IMR-90 (cell line): Measurements from ENCODE around the gene NPB. TPM values are rescaled to one million over a fixed set of nuclear protein-coding genes. Genes with fewer than 3 reads are reported as not detected.

Experiments
- ATAC-seq: fragments of 200-7000 bp; cut with Tn5 transposase; 2 replicates; pipeline ENCODE4 v1.9.1; 2020; ENCODE audit warnings: low read depth, mild to moderate bottlenecking, moderate library complexity
- BruUV-seq: library from RNA; stranded (reverse); fragments of 400-500 nt; replicated peaks from 2 replicates; lab custom pipeline; 2021; lab: Mats Ljungman, UMichigan
- CTCF ChIA-PET: fragments of 300-600 bp; formaldehyde crosslinking; extraction: SDS; loops from one replicate; lab custom pipeline; 2021; ENCODE audit warnings: antibody characterized with exemption; lab: Yijun Ruan, JAX
- POLR2A ChIA-PET: fragments of 300-600 bp; sonication (Branson Sonifier 250); formaldehyde crosslinking; loops from one replicate; lab custom pipeline; 2022; ENCODE audit warnings: antibody characterized with exemption; ENCODE audit not compliant: unreplicated experiment; lab: Charles Lee
- DNase-seq: peaks from one replicate; pipeline ENCODE4 v3.0.0; 2013
- H2AFZ ChIP-seq: replicated peaks from 2 replicates; pipeline ENCODE3; 2013; ENCODE audit warnings: low read length, mild to moderate bottlenecking; ENCODE audit not compliant: poor library complexity
- H2AK5ac ChIP-seq: 2 replicates; pipeline ENCODE4 v1.6.1; 2013; ENCODE audit warnings: low read depth, low read length, inconsistent platforms
- H2AK9ac ChIP-seq: replicated peaks from 2 replicates; pipeline ENCODE3; 2013; ENCODE audit warnings: mild to moderate bottlenecking, low read depth, low read length, moderate library complexity; ENCODE audit not compliant: poor library complexity
- H2BK120ac ChIP-seq: 2 replicates; pipeline ENCODE4 v1.6.1; 2013; ENCODE audit warnings: low read depth, low read length, inconsistent platforms
- H2BK15ac ChIP-seq: 3 replicates; pipeline ENCODE4 v1.6.1; 2013; ENCODE audit warnings: low read depth, low read length, inconsistent platforms
- H2BK20ac ChIP-seq: 2 replicates; pipeline ENCODE4 v1.6.1; 2013; ENCODE audit warnings: low read depth, mild to moderate bottlenecking, inconsistent platforms, low read length, moderate library complexity
- H2BK5ac ChIP-seq: 2 replicates; pipeline ENCODE4 v1.6.1; 2013; ENCODE audit warnings: mild to moderate bottlenecking, low read depth, low read length, inconsistent platforms; ENCODE audit not compliant: poor library complexity, severe bottlenecking
- H3K14ac ChIP-seq: replicated peaks from 2 replicates; pipeline ENCODE4 v1.6.1; 2013; ENCODE audit warnings: low read depth, low read length, inconsistent platforms
- H3K18ac ChIP-seq: 2 replicates; pipeline ENCODE4 v1.6.1; 2013; ENCODE audit warnings: low read depth, low read length, control low read depth
- H3K23ac ChIP-seq: 2 replicates; pipeline ENCODE4 v1.6.1; 2013; ENCODE audit warnings: low read depth, low read length, inconsistent platforms
- H3K27ac ChIP-seq: 2 replicates; pipeline ENCODE4 v1.5.1; 2013; ENCODE audit warnings: mild to moderate bottlenecking, control low read depth, low read length; ENCODE audit not compliant: insufficient read depth
- H3K27me3 ChIP-seq: 2 replicates; pipeline ENCODE4 v1.6.1; 2013; ENCODE audit warnings: low read length; ENCODE audit not compliant: control insufficient read depth, insufficient read depth
- H3K36me3 ChIP-seq: 2 replicates; pipeline ENCODE4 v1.6.1; 2013; ENCODE audit warnings: low read length, mixed read lengths; ENCODE audit not compliant: control insufficient read depth, insufficient read depth
- H3K4ac ChIP-seq: 2 replicates; pipeline ENCODE4 v1.6.1; 2013; ENCODE audit warnings: low read depth, low read length, inconsistent platforms
- H3K4me1 ChIP-seq: 2 replicates; pipeline ENCODE4 v1.6.1; 2013; ENCODE audit warnings: low read length, mixed read lengths; ENCODE audit not compliant: control insufficient read depth, insufficient read depth
- H3K4me2 ChIP-seq: 2 replicates; pipeline ENCODE4 v1.6.1; 2013; ENCODE audit warnings: low read depth, mild to moderate bottlenecking, control low read depth, low read length, moderate library complexity
- H3K4me3 ChIP-seq: 2 replicates; pipeline ENCODE4 v1.5.1; 2013; ENCODE audit warnings: low read depth, mild to moderate bottlenecking, control low read depth, low read length, moderate library complexity; ENCODE audit not compliant: insufficient read depth
- H3K56ac ChIP-seq: 2 replicates; pipeline ENCODE4 v1.6.1; 2013; ENCODE audit warnings: low read length, inconsistent platforms; ENCODE audit not compliant: insufficient read depth; ENCODE audit errors: extremely low read depth
- H3K79me1 ChIP-seq, 2 experiments: 2 replicates each; pipeline ENCODE4 v1.6.1; 2013; ENCODE audit warnings: low read length in 2 of 2, inconsistent platforms in 1 of 2, low read depth in 1 of 2
- H3K9ac ChIP-seq: 2 replicates; pipeline ENCODE4 v1.6.1; 2013; ENCODE audit warnings: low read depth, low read length, control low read depth
- H3K9me1 ChIP-seq: 2 replicates; pipeline ENCODE4 v1.6.1; 2013; ENCODE audit warnings: low read length, inconsistent platforms; ENCODE audit not compliant: insufficient read depth
- H3K9me3 ChIP-seq: 2 replicates; pipeline ENCODE4 v1.6.1; 2013; ENCODE audit warnings: low read length; ENCODE audit not compliant: control insufficient read depth, insufficient read depth
- H4K20me1 ChIP-seq: 2 replicates; pipeline ENCODE4 v1.6.1; 2013; ENCODE audit warnings: low read length, inconsistent platforms; ENCODE audit not compliant: insufficient read depth
- H4K5ac ChIP-seq: 2 replicates; pipeline ENCODE4 v1.6.1; 2013; ENCODE audit warnings: mild to moderate bottlenecking, low read depth, low read length, control low read depth
- H4K8ac ChIP-seq, 2 experiments: 2 replicates each; pipeline ENCODE4 v1.6.1; 2013; ENCODE audit warnings: low read depth in 2 of 2, low read length in 2 of 2, control low read depth in 1 of 2, inconsistent platforms in 1 of 2
- H4K91ac ChIP-seq: 2 replicates; pipeline ENCODE4 v1.6.1; 2013; ENCODE audit warnings: low read depth, low read length, inconsistent platforms; ENCODE audit not compliant: insufficient read depth
- BHLHE40 ChIP-seq: fragments of 150-350 bp; IDR thresholded peaks from 2 replicates; pipeline ENCODE4 v1.6.1; 2016; ENCODE audit warnings: mild to moderate bottlenecking, low read depth, low read length
- MXI1 ChIP-seq: IDR thresholded peaks from 2 replicates; pipeline ENCODE4 v1.6.1; 2012; ENCODE audit warnings: low read depth, mild to moderate bottlenecking, low read length, moderate library complexity, borderline replicate concordance
- POLR2A ChIP-seq: IDR thresholded peaks from 2 replicates; pipeline ENCODE4 v1.6.1; 2012; ENCODE audit warnings: mild to moderate bottlenecking, low read depth, low read length
- WGBS, 2 experiments: methylation state at CpG; one replicate each; pipeline versions ENCODE4 v1.1.5 to v1.1.7; 2013; ENCODE audit warnings: missing lambda C conversion rate in 2 of 2; ENCODE audit not compliant: insufficient read length in 1 of 2; ENCODE audit errors: extremely low coverage in 2 of 2; 5-methylcytosine and 5-hydroxymethylcytosine counted together
- dilution Hi-C: fragments of 300-500 bp; cut with HindIII; formaldehyde crosslinking; loops from one replicate; pipeline ENCODE4 v1.14.3; 2018; ENCODE audit warnings: low sequenced_read_pairs; ENCODE audit not compliant: unreplicated experiment
- in situ Hi-C: fragments of 300-500 bp; cut with MboI; formaldehyde crosslinking; loops from 3 replicates; pipeline ENCODE4 v1.14.3; 2019; ENCODE audit warnings: low sequenced_read_pairs, inconsistent platforms, mixed read lengths
- intact Hi-C: fragments of 100-400 bp; cut with micrococcal nuclease; formaldehyde crosslinking; loops from 2 replicates; pipeline ENCODE4 v1.10.0; 2022
- polyA plus RNA-seq, 3 experiments: library from polyadenylated mRNA; depleted of rRNA; stranded (reverse); fragments of >200 nt; gene quantifications; 2 replicates each; pipeline ENCODE4 v1.2.3, GENCODE V29; 2012; ENCODE audit warnings: low replicate concordance in 1 of 3
- total RNA-seq: library from RNA; depleted of rRNA; stranded (reverse); fragments of >200 nt; gene quantifications from 2 replicates; pipeline ENCODE4 v1.2.3, GENCODE V29; 2012

Gene NPB
- total and polyA plus RNA-seq, 2 of the 4 experiments (the other 2 are of a cell fraction): 0.51 TPM; not detected in 1

- Histone ChIP-seq H3K9ac (peak within 1 kb of the TSS; percentile 97), H3K36me3 (peaks cover 26% of the 10 kb centered on the region), H3K79me1 (peaks cover 5 to 61% of the 10 kb centered on the region in 2 experiments; a peak in 3 of 4 replicates), H4K91ac (peak within 1 kb of the TSS; percentile 98), H3K4me2 (peak within 1 kb of the TSS; percentile 93), H3K4me3 (peak within 1 kb of the TSS; percentile 87), H2BK120ac (peak within 1 kb of the TSS; percentile 68), H3K18ac (peak within 1 kb of the TSS; percentile 85), H3K9me1 (peaks cover 8% of the 10 kb centered on the region; the same call in 1 of the 2 replicates), H3K23ac (peak within 1 kb of the TSS; percentile 99), H4K20me1 (peaks cover 45% of the 10 kb centered on the region), H3K27ac (peak within 1 kb of the TSS; percentile 99), H3K9me3 (no peaks in the 10 kb centered on the region), H2BK15ac (peak within 1 kb of the TSS; percentile 45; the same call in 1 of the 3 replicates), H3K14ac (peak within 1 kb of the TSS; percentile 98), H2AK9ac (peak within 1 kb of the TSS; percentile 100), H2AFZ (peak within 1 kb of the TSS; percentile 99), H3K56ac (peak within 1 kb of the TSS; percentile 91), H2BK20ac (no peak within 1 kb of the TSS), H3K4ac (peak within 1 kb of the TSS; percentile 99), H3K4me1 (peaks cover 35% of the 10 kb centered on the region), H4K8ac (peak within 1 kb of the TSS; percentile 98 to 99), H2AK5ac (peak within 1 kb of the TSS; percentile 100), H2BK5ac (peak within 1 kb of the TSS; percentile 99), H3K27me3 (no peaks in the 10 kb centered on the region), H4K5ac (peak within 1 kb of the TSS; percentile 95)
- TF ChIP-seq MXI1 (no peak), BHLHE40 (no peak), POLR2A (peak; percentile 65; the same call in 1 of the 2 replicates)
- in situ Hi-C loops: no loop called here
- peak; percentile 38 for ATAC-seq
- ChIA-PET POLR2A (no interaction called here), CTCF (no interaction called here)
- 0% methylated on average over 11 of the region's 64 CpGs; no CpG with 5 or more reads in 1 of the 2 experiments for WGBS, 2 experiments
- dilution Hi-C loops: no loop called here
- DNase-seq: no peak
- no TSS peak for BruUV-seq
- intact Hi-C loops: no loop called here
Observed at GRCh38 chr17:81870981-81871386, 31.1 kb upstream of the NPB start, which contains the start of gene ARHGDIA. Gene ARHGDIA, minus strand, starts transcription at chr17:81871337. Its CDS starts 1,407 bp downstream, at chr17:81869930.
